SK-N-SH (cell line): ENCODE results near the gene THEM5. TPM values are rescaled to one million over a fixed set of nuclear protein-coding genes. Genes with fewer than 3 reads are reported as not detected.
"Not testable (repeated sequence)": the region's sequence is repeated elsewhere in the genome, so short reads cannot be mapped to it uniquely, and the experiment has no call there.

Experiments used
- CTCF ChIA-PET: fragments of 300-600, 350-600 bp; formaldehyde crosslinking; extraction: SDS; loops from one replicate; lab custom pipeline; 2021; lab: Yijun Ruan, JAX
- POLR2A ChIA-PET: fragments of 350-600 bp; sonication (Branson Sonifier 250); formaldehyde crosslinking; extraction: SDS; loops from one replicate; lab custom pipeline; 2020; ENCODE audit warnings: antibody characterized with exemption, inconsistent platforms; lab: Yijun Ruan, JAX
- DNase-seq: peaks from one replicate; pipeline ENCODE4 v3.0.0; 2012
- H2AFZ ChIP-seq: fragments of 200-600 bp; sonication (generic); 2 replicates; pipeline ENCODE4 v1.8.1; 2016; ENCODE audit warnings: antibody characterized with exemption, mild to moderate bottlenecking, low read depth
- H3F3A ChIP-seq: fragments of 200-600 bp; sonication (generic); replicated peaks from 2 replicates; pipeline ENCODE3; 2016; ENCODE audit warnings: antibody characterized with exemption, mild to moderate bottlenecking; ENCODE audit not compliant: insufficient read depth
- H3K27ac ChIP-seq, 2 experiments: fragments of 200-500 bp in 1 of 2; fragments of 200-600 bp in 1 of 2; sonication (Bioruptor generic) in 1 of 2; sonication (generic), shearing (Covaris generic) in 1 of 2; 2 replicates each; pipeline versions ENCODE4 v1.5.1 to v1.6.1; 2014 to 2016; ENCODE audit warnings: low read depth in 2 of 2, inconsistent platforms in 1 of 2, low read length in 1 of 2, mild to moderate bottlenecking in 1 of 2, mixed read lengths in 1 of 2
- H3K27me3 ChIP-seq: fragments of 200-600 bp; sonication (generic), shearing (Covaris generic); 2 replicates; pipeline ENCODE4 v1.6.1; 2016; ENCODE audit warnings: mixed run types; ENCODE audit not compliant: insufficient read depth
- H3K36me3 ChIP-seq, 2 experiments: fragments of 200-500 bp in 1 of 2; fragments of 200-600 bp in 1 of 2; sonication (Bioruptor generic) in 1 of 2; sonication (generic) in 1 of 2; replicated peaks in 1 of 2; 2 replicates each; pipeline versions ENCODE3 to v1.5.1; 2014 to 2016; ENCODE audit warnings: low read length in 1 of 2, mild to moderate bottlenecking in 1 of 2; ENCODE audit not compliant: insufficient read depth in 2 of 2, control insufficient read depth in 1 of 2
- H3K4me1 ChIP-seq, 2 experiments: fragments of 200-500 bp in 1 of 2; fragments of 200-600 bp in 1 of 2; sonication (Bioruptor generic) in 1 of 2; sonication (generic), shearing (Covaris generic) in 1 of 2; 2 replicates each; pipeline versions ENCODE4 v1.5.1 to v1.6.1; 2014 to 2016; ENCODE audit warnings: low read depth in 1 of 2, low read length in 1 of 2, mixed run types in 1 of 2; ENCODE audit not compliant: insufficient read depth in 2 of 2, control insufficient read depth in 1 of 2
- H3K4me2 ChIP-seq: fragments of 200-600 bp; sonication (generic), shearing (Covaris generic); 2 replicates; pipeline ENCODE4 v1.6.1; 2017; ENCODE audit warnings: mixed run types
- H3K4me3 ChIP-seq, 2 experiments: fragments of 200-500 bp in 1 of 2; fragments of 200-600 bp in 1 of 2; sonication (Bioruptor generic) in 1 of 2; sonication (generic), shearing (Covaris generic) in 1 of 2; 2 replicates each; pipeline versions ENCODE4 v1.5.1 to v1.8.1; 2014 to 2016; ENCODE audit warnings: low read depth in 2 of 2, inconsistent platforms in 1 of 2, low read length in 1 of 2, mild to moderate bottlenecking in 1 of 2, mixed read lengths in 1 of 2, moderate library complexity in 1 of 2
- H3K79me2 ChIP-seq: fragments of 200-600 bp; sonication (generic); 2 replicates; pipeline ENCODE4 v1.8.1; 2017; ENCODE audit warnings: mild to moderate bottlenecking; ENCODE audit not compliant: insufficient read depth
- H3K9ac ChIP-seq: fragments of 200-600 bp; sonication (generic); 2 replicates; pipeline ENCODE4 v1.6.1; 2017; ENCODE audit warnings: mixed run types
- H3K9me2 ChIP-seq: fragments of 200-600 bp; sonication (generic); 2 replicates; pipeline ENCODE4 v1.6.1; 2017; ENCODE audit warnings: mixed run types
- H3K9me3 ChIP-seq: fragments of 200-600 bp; sonication (generic); 2 replicates; pipeline ENCODE4 v1.6.1; 2017; ENCODE audit warnings: mixed run types, mild to moderate bottlenecking, moderate library complexity
- H4K20me1 ChIP-seq: fragments of 200-600 bp; sonication (generic); 2 replicates; pipeline ENCODE4 v1.6.1; 2017; ENCODE audit warnings: mild to moderate bottlenecking, mixed run types; ENCODE audit not compliant: insufficient read depth
- FOSL2 ChIP-seq: IDR thresholded peaks from 2 replicates; pipeline ENCODE4 v1.4.0; 2012; ENCODE audit warnings: low read depth, mild to moderate bottlenecking, moderate library complexity, borderline replicate concordance
- GABPA ChIP-seq: IDR thresholded peaks from 2 replicates; pipeline ENCODE4 v1.4.0; 2012; ENCODE audit warnings: low read depth, mild to moderate bottlenecking
- GATA2 ChIP-seq: sonication (generic); formaldehyde crosslinking; IDR thresholded peaks from 2 replicates; pipeline ENCODE4 v1.5.0; 2020; ENCODE audit warnings: mild to moderate bottlenecking, missing genetic modification reagents
- IRF3 ChIP-seq: fragments of 150-350 bp; IDR thresholded peaks from 2 replicates; pipeline ENCODE4 v1.6.1; 2016; ENCODE audit warnings: mild to moderate bottlenecking, low read depth, low read length
- REST ChIP-seq: IDR thresholded peaks from 2 replicates; pipeline ENCODE4 v1.6.1; 2012; ENCODE audit warnings: mild to moderate bottlenecking, low read depth, low read length, moderate library complexity
- RXRA ChIP-seq: IDR thresholded peaks from 2 replicates; pipeline ENCODE4 v1.4.0; 2012; ENCODE audit warnings: low read depth, mild to moderate bottlenecking, borderline replicate concordance
- SMC3 ChIP-seq: IDR thresholded peaks from 2 replicates; pipeline ENCODE4 v1.6.1; 2012; ENCODE audit warnings: low read depth, low read length, improper control_type of control experiment
- TAF1 ChIP-seq: IDR thresholded peaks from 2 replicates; pipeline ENCODE4 v1.6.1; 2012; ENCODE audit warnings: low read depth, mild to moderate bottlenecking, low read length, moderate library complexity, borderline replicate concordance
- USF1 ChIP-seq: IDR thresholded peaks from 2 replicates; pipeline ENCODE4 v1.4.0; 2012; ENCODE audit warnings: low read depth, borderline replicate concordance
- YY1 ChIP-seq: IDR thresholded peaks from 2 replicates; pipeline ENCODE4 v1.4.0; 2012; ENCODE audit warnings: low read depth, mild to moderate bottlenecking
- WGBS: methylation state at CpG from one replicate; pipeline ENCODE4 v1.1.6; 2017; ENCODE audit warnings: low lambda C conversion rate; 5-methylcytosine and 5-hydroxymethylcytosine counted together
- polyA plus RNA-seq, 3 experiments: library from polyadenylated mRNA; depleted of rRNA; stranded (reverse); fragments of >200 nt; gene quantifications; 2 replicates each; pipeline ENCODE4 v1.2.3, GENCODE V29; 2012

THEM5 gene
- polyA plus RNA-seq, 1 of the 3 experiments (the other 2 are of a cell fraction) = not detected

GRCh38 chr1:151875419-151876097 is 22.0 kb upstream of the THEM5 start:
- Histone ChIP-seq H3K36me3 (peaks cover 0 to 10% of the 10 kb centered on the region in 2 experiments), H3K27me3 (no peaks in the 10 kb centered on the region), H3K4me3 (no peak overlapping the region), H3K4me2 (no peak overlapping the region), H3K9me2 (no peaks in the 10 kb centered on the region), H3K9ac (no peak overlapping the region), H3F3A (no peaks in the 10 kb centered on the region), H3K27ac (no peak overlapping the region), H2AFZ (no peak overlapping the region), H3K9me3 (no peaks in the 10 kb centered on the region), H4K20me1 (no peaks in the 10 kb centered on the region), H3K4me1 (no peaks in the 10 kb centered on the region)
- no peak for DNase-seq
- POLR2A ChIA-PET = no interaction called here
- WGBS = 92% methylated on average over 1 of the region's 1 CpG
- CTCF ChIA-PET = interaction anchor here (0.7 to 1.4 kb wide), 3 partner anchors 17 to 249 kb away, joined by 3 read pairs; no protein-coding TSS in a partner anchor
- TF ChIP-seq SMC3 (no peak), USF1 (no peak), IRF3 (no peak), YY1 (no peak), GABPA (no peak), GATA2 (no peak), REST (no peak), FOSL2 (no peak), RXRA (no peak), TAF1 (no peak)
- TF ChIP-seq, all 33 proteins: peak for 0
- no peaks in the 10 kb centered on the region for H3K79me2 ChIP-seq

GRCh38 chr1:151872776-151873175 is 19.3 kb upstream of the THEM5 start:
- 83% methylated on average over 9 of the region's 9 CpGs for WGBS
- H3K4me2 ChIP-seq, H3F3A ChIP-seq, H3K9ac ChIP-seq, H3K79me2 ChIP-seq, H2AFZ ChIP-seq, POLR2A ChIA-PET, DNase-seq, H3K27me3 ChIP-seq, H3K9me3 ChIP-seq, H3K4me1 ChIP-seq, H3K4me3 ChIP-seq, H4K20me1 ChIP-seq, H3K27ac ChIP-seq, H3K9me2 ChIP-seq: not testable (repeated sequence)
- CTCF ChIA-PET = interaction anchor here (1.1 kb wide), 1 partner anchor 25 kb away, joined by 3 read pairs; no protein-coding TSS in a partner anchor
- H3K36me3 ChIP-seq = peaks cover 0 to 10% of the 10 kb centered on the region in 2 experiments
